DMS79 (cell line): ENCODE data around the gene ATP5IF1.

Source experiments
- DNase-seq: peaks from one replicate; lab custom pipeline; 2025; lab: John Stamatoyannopoulos, UW

Gene ATP5IF1

GRCh38 chr1:28265577-28265976 lies 29.7 kb downstream of the ATP5IF1 start:
- DNase-seq: no peak

- no peak for DNase-seq
Observed at GRCh38 chr1:28266920-28267322, 31.0 kb downstream of the ATP5IF1 start.

- DNase-seq: no peak
Observed at GRCh38 chr1:28267633-28268032, 31.7 kb downstream of the ATP5IF1 start.

- DNase-seq: no peak
Observed at GRCh38 chr1:28269529-28269928, 33.6 kb downstream of the ATP5IF1 start.

- no peak for DNase-seq
Observed at GRCh38 chr1:28272215-28272852, 36.4 kb downstream of the ATP5IF1 start.

- DNase-seq: no peak
Observed at GRCh38 chr1:28273216-28273860, 37.4 kb downstream of the ATP5IF1 start.

GRCh38 chr1:28278763-28279162 lies 42.8 kb downstream of the ATP5IF1 start:
- no peak for DNase-seq

- no peak for DNase-seq
Observed at GRCh38 chr1:28279721-28280120, 43.8 kb downstream of the ATP5IF1 start.

GRCh38 chr1:28280501-28280900 lies 44.6 kb downstream of the ATP5IF1 start:
- DNase-seq: no peak

- DNase-seq: no peak
Observed at GRCh38 chr1:28280977-28281381, 45.1 kb downstream of the ATP5IF1 start.

- DNase-seq: no peak
Observed at GRCh38 chr1:28281608-28282425, 45.9 kb downstream of the ATP5IF1 start.

GRCh38 chr1:28282426-28283407 lies 46.8 kb downstream of the ATP5IF1 start:
- no peak for DNase-seq

- DNase-seq: no peak
Observed at GRCh38 chr1:28286111-28286510, 50.2 kb downstream of the ATP5IF1 start.
